Upper lobe of left lung (tissue), 6 donors: ENCODE data around the gene ARHGEF3. TPM values are rescaled to one million over a fixed set of nuclear protein-coding genes. Genes with fewer than 3 reads are reported as not detected.
A peak's percentile ranks its signal among the peaks of the same experiment; 100 is the strongest.

Experiments used
- ATAC-seq, 2 donors: fragments of 200-7000 bp; cut with Tn5 transposase; one replicate each; pipeline ENCODE4 v1.9.1; 2022; ENCODE audit warnings: mild to moderate bottlenecking in 2 of 2, moderate library complexity in 2 of 2; ENCODE audit not compliant: low FRiP score in 2 of 2
- DNase-seq, 2 donors: peaks; one replicate each; pipeline ENCODE4 v3.0.0-alpha.2; 2019 to 2020
- H3K27ac ChIP-seq, 4 donors: fragments of 200-600 bp; sonication (generic); one replicate each; pipeline ENCODE4 v1.5.1; 2016 to 2019
- H3K27me3 ChIP-seq, 4 donors: fragments of 200-600 bp; sonication (generic); one replicate each; pipeline ENCODE4 v1.5.1; 2017 to 2019
- H3K36me3 ChIP-seq, 4 donors: fragments of 200-600 bp; sonication (generic); one replicate each; pipeline ENCODE4 v1.5.1; 2016 to 2019
- H3K4me1 ChIP-seq, 4 donors: fragments of 200-600 bp; sonication (generic); one replicate each; pipeline ENCODE4 v1.5.1; 2018 to 2019
- H3K4me3 ChIP-seq, 4 donors: fragments of 200-600 bp; sonication (generic); one replicate each; pipeline ENCODE4 v1.5.1; 2017 to 2019; ENCODE audit warnings: mild to moderate bottlenecking in 2 of 4, moderate library complexity in 1 of 4
- H3K9me3 ChIP-seq, 4 donors: fragments of 200-600 bp; sonication (generic); one replicate each; pipeline ENCODE4 v1.5.1; 2018 to 2019
- CTCF ChIP-seq, 6 experiments: fragments of 450-650 bp in 4 of 6; fragments of 200-600 bp in 2 of 6; sonication (generic) in 2 of 6; IDR thresholded peaks; one replicate each; pipeline ENCODE4 v1.5.1; 2016 to 2019; ENCODE audit warnings: antibody characterized with exemption in 6 of 6
- EP300 ChIP-seq, 4 donors: sonication (generic); formaldehyde crosslinking; IDR thresholded peaks; one replicate each; pipeline ENCODE4 v1.5.1; 2017; ENCODE audit warnings: antibody characterized with exemption in 4 of 4, control low read depth in 2 of 4
- POLR2A ChIP-seq, 4 donors: fragments of 450-650 bp; IDR thresholded peaks; one replicate each; pipeline ENCODE4 v1.5.1; 2016 to 2017; ENCODE audit warnings: antibody characterized with exemption in 4 of 4, mild to moderate bottlenecking in 2 of 4
- POLR2AphosphoS5 ChIP-seq, 2 donors: sonication (generic); formaldehyde crosslinking; IDR thresholded peaks; one replicate each; pipeline ENCODE4 v1.5.1; 2017; ENCODE audit warnings: antibody characterized with exemption in 2 of 2
- WGBS, 2 donors: methylation state at CpG; one replicate each; pipeline ENCODE4 v1.1.5; 2017 to 2018; 5-methylcytosine and 5-hydroxymethylcytosine counted together
- total RNA-seq, 6 donors: library from RNA; depleted of rRNA in 4 of 6; stranded (reverse); fragments of >200 nt in 4 of 6; gene quantifications; one replicate each; pipeline versions ENCODE4 v1.1.0 to v1.2.1, GENCODE V29; 2016 to 2021
- donor health status: DM: no; HTN: no; CAD: no; lungs with moderate emphysema.
- donor health status: DM: no; HTN: yes; CAD: no; lungs with severe emphysema.

ARHGEF3 gene
- total RNA-seq, 6 donors from 2014 or later: 26.6 to 38.9 (median 30.0) TPM

DNA sequence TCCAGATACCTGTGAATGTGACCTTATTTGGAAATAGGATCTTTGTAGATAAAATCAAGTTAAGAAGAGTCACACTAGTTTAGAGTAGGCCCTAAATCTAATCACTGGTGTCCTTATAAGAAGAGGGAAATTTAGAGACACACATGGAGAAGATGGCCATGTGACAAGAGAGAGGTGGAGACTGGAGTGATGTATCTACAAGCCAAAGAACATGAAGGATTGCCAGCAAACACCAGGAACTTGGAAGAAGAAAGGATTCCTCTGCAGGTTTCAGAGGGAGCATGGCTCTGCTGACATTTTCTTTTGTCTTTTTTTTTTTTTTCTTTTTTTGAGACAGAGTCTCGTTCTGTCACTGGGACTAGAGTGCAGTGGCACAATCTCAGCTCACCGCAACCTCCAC lies 20.8 kb downstream of the ARHGEF3 start:
- Histone ChIP-seq H3K4me1 (peaks cover 70 to 91% (median 81%) of the 10 kb centered on the region in 4 donors), H3K27ac (peak overlapping the region in 2 of 4 donors; percentile 85 to 89), H3K27me3 (no peaks in the 10 kb centered on the region), H3K36me3 (no peaks in the 10 kb centered on the region), H3K9me3 (no peaks in the 10 kb centered on the region), H3K4me3 (no peak overlapping the region)
- WGBS, 2 donors: 96 to 100% methylated on average over 2 of the region's 2 CpGs
- ATAC-seq (no peak), DNase-seq (no peak)
- TF ChIP-seq EP300 (IDR thresholded peaks at IDR 0.05) (no peak), CTCF (IDR thresholded peaks at IDR 0.05) (no peak), POLR2A (IDR thresholded peaks at IDR 0.05) (no peak), POLR2AphosphoS5 (IDR thresholded peaks at IDR 0.05) (no peak)

- H3K4me1 ChIP-seq: peaks cover 59 to 81% (median 70%) of the 10 kb centered on the region in 4 donors
- WGBS, 2 donors: 75 to 82% methylated on average over 2 of the region's 2 CpGs
- DNase-seq (no peak), ATAC-seq (no peak)
- no peak overlapping the region for H3K4me3 ChIP-seq
- H3K9me3 ChIP-seq: no peaks in the 10 kb centered on the region
- no peaks in the 10 kb centered on the region for H3K27me3 ChIP-seq
- TF ChIP-seq POLR2AphosphoS5 (IDR thresholded peaks at IDR 0.05): no peak
- no peak for TF ChIP-seq CTCF (IDR thresholded peaks at IDR 0.05)
- no peak for TF ChIP-seq POLR2A (IDR thresholded peaks at IDR 0.05)
- TF ChIP-seq EP300 (IDR thresholded peaks at IDR 0.05): no peak
- no peaks in the 10 kb centered on the region for H3K36me3 ChIP-seq
- H3K27ac ChIP-seq: peak overlapping the region in 1 of 4 donors; percentile 68
These were observed 22.9 kb downstream of the ARHGEF3 start for GRCh38 chr3:56778893-56779292.

- ATAC-seq (no peak), DNase-seq (no peak)
- H3K4me3 ChIP-seq: no peak overlapping the region
- 59 to 81% methylated on average over 3 of the region's 3 CpGs for WGBS, 2 donors
- H3K9me3 ChIP-seq: no peaks in the 10 kb centered on the region
- peaks cover 0 to 19% (median 10%) of the 10 kb centered on the region in 4 donors for H3K36me3 ChIP-seq
- no peak for TF ChIP-seq POLR2AphosphoS5 (IDR thresholded peaks at IDR 0.05)
- TF ChIP-seq POLR2A (IDR thresholded peaks at IDR 0.05): no peak
- no peak for TF ChIP-seq EP300 (IDR thresholded peaks at IDR 0.05)
- TF ChIP-seq CTCF (IDR thresholded peaks at IDR 0.05): no peak
- no peaks in the 10 kb centered on the region for H3K27me3 ChIP-seq
- H3K27ac ChIP-seq: peak overlapping the region; percentile 6 to 36 (median 19)
- H3K4me1 ChIP-seq: peaks cover 40 to 58% (median 51%) of the 10 kb centered on the region in 4 donors
These were observed 25.2 kb downstream of the ARHGEF3 start for GRCh38 chr3:56776556-56776950.

DNA sequence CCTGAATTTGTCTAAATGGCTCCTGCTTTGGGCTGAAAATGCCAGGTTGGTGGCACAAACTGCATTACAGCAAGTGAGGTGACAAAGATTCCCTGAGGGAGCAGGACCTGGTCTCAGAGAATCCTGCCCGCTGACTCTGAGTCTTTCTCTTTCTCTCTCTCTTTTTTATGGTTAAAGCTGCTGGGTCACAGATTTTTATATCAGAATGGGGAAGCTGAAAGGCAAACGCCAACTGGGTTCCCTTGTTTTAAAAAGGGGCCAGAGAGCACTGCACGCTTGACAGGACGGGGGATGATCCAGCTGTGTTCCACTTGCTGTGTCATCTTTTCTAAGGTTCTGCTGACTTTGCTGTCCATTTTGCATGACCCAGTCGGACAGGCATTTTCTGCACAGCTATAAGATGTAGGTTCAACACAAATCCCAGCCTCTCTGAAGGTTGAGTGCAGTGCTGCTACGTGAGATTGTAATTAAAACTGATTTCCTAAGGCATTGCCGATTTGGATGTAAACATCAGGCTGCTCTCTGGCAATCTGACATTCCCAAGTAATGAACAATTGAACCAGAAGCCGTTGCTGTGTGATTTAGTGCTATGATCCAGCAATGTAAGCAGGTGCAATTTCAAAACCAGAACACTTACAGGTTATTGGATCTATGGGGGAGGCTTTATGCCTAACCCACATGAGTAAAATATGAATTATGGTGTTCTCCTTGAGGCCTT lies 25.8 kb downstream of the ARHGEF3 start:
- peak in 1 of 2 donors; percentile 73 for ATAC-seq

More for the DNA sequence above, 25.8 kb downstream of the ARHGEF3 start:
- Histone ChIP-seq H3K27ac (peak overlapping the region; percentile 6 to 52 (median 34)), H3K4me1 (peaks cover 37 to 52% (median 46%) of the 10 kb centered on the region in 4 donors), H3K4me3 (no peak overlapping the region), H3K27me3 (no peaks in the 10 kb centered on the region), H3K36me3 (peaks cover 0 to 21% (median 15%) of the 10 kb centered on the region in 4 donors), H3K9me3 (no peaks in the 10 kb centered on the region)
- 46 to 63% methylated on average over 8 of the region's 8 CpGs for WGBS, 2 donors
- TF ChIP-seq POLR2A (IDR thresholded peaks at IDR 0.05) (no peak), POLR2AphosphoS5 (IDR thresholded peaks at IDR 0.05) (no peak), CTCF (IDR thresholded peaks at IDR 0.05) (no peak), EP300 (IDR thresholded peaks at IDR 0.05) (no peak)
- DNase-seq: no peak
